Right lobe of liver (tissue), 6 donors: Measurements from ENCODE around the gene NOS3. TPM values are rescaled to one million over a fixed set of nuclear protein-coding genes. Genes with fewer than 3 reads are reported as not detected.
A peak's percentile ranks its signal among the peaks of the same experiment; 100 is the strongest.

Experiments used
- ATAC-seq, 4 donors: fragments of 200-7000 bp; cut with Tn5 transposase; one replicate each; pipeline ENCODE4 v1.9.1; 2020; ENCODE audit warnings: mild to moderate bottlenecking in 4 of 4, moderate library complexity in 4 of 4
- DNase-seq, 3 donors: peaks; one replicate each; pipeline ENCODE4 v3.0.0-alpha.2; 2020
- H3K27ac ChIP-seq, 3 donors: fragments of 200-600 bp; one replicate each; pipeline ENCODE4 v1.8.0; 2022
- H3K27me3 ChIP-seq, 2 donors: fragments of 200-600 bp; one replicate each; pipeline ENCODE4 v1.8.0; 2022
- H3K36me3 ChIP-seq, 4 donors: fragments of 200-600 bp; sonication (generic) in 1 of 4; one replicate each; pipeline versions ENCODE4 v1.5.1 to v1.8.0; 2017 to 2022; ENCODE audit warnings: control low read depth in 1 of 4
- H3K4me1 ChIP-seq, 4 donors: fragments of 200-600 bp; sonication (generic) in 1 of 4; one replicate each; pipeline versions ENCODE4 v1.5.1 to v1.8.0; 2017 to 2022; ENCODE audit warnings: control low read depth in 1 of 4
- H3K4me3 ChIP-seq, 3 donors: fragments of 200-600 bp; one replicate each; pipeline ENCODE4 v1.8.0; 2022
- H3K9me3 ChIP-seq, 4 donors: fragments of 200-600 bp; sonication (generic) in 1 of 4; one replicate each; pipeline versions ENCODE4 v1.5.1 to v1.8.0; 2017 to 2022; ENCODE audit warnings: control low read depth in 1 of 4
- POLR2A ChIP-seq: fragments of 450-650 bp; IDR thresholded peaks from one replicate; pipeline ENCODE4 v1.6.1; 2017; ENCODE audit warnings: antibody characterized with exemption, mild to moderate bottlenecking
- WGBS: methylation state at CpG from one replicate; pipeline ENCODE4 v1.1.6; 2018; ENCODE audit warnings: low coverage, low lambda C conversion rate; ENCODE audit not compliant: insufficient coverage; ENCODE audit errors: missing lambda C conversion rate; 5-methylcytosine and 5-hydroxymethylcytosine counted together
- intact Hi-C, 2 donors: fragments of 100-400 bp; cut with DNase I; formaldehyde crosslinking; loops; one replicate each; pipeline versions ENCODE4 v1.11.2 to v1.14.1; 2022
- total RNA-seq, 6 experiments: library from RNA; depleted of rRNA in 2 of 6; stranded (reverse); fragments of >200 nt in 2 of 6; fragmentation: NEBNext Ultra II Directional in 3 of 6; extraction: Animal tissue kit (Norgen Biotek cat#: 25700) in 3 of 6; gene quantifications; one replicate each; pipeline versions ENCODE4 v1.1.0 to v1.2.4, GENCODE V29; 2016 to 2023
- TF ChIP-seq, protein P1 (sequence below), 4 donors: fragments of 200-600 bp in 3 of 4; fragments of 450-650 bp in 1 of 4; IDR thresholded peaks; one replicate each; pipeline versions ENCODE4 v1.5.1 to v1.8.0; 2016 to 2022; ENCODE audit warnings: antibody characterized with exemption in 4 of 4, mild to moderate bottlenecking in 2 of 4
- donor health status: DM: no; HTN: yes; CAD: no.
- donor health status: DM: no; HTN: no; CAD: no.
- donor health status: DM: no; HTN: no; CAD: no.
- donor health status: DM: no; HTN: yes; CAD: no.
- donor health status: DM: no; HTN: yes; CAD: no.

The NOS3 gene
- total RNA-seq, 6 experiments from 2014 or later = 2.4 to 9.2 (median 5.0) TPM

DNA sequence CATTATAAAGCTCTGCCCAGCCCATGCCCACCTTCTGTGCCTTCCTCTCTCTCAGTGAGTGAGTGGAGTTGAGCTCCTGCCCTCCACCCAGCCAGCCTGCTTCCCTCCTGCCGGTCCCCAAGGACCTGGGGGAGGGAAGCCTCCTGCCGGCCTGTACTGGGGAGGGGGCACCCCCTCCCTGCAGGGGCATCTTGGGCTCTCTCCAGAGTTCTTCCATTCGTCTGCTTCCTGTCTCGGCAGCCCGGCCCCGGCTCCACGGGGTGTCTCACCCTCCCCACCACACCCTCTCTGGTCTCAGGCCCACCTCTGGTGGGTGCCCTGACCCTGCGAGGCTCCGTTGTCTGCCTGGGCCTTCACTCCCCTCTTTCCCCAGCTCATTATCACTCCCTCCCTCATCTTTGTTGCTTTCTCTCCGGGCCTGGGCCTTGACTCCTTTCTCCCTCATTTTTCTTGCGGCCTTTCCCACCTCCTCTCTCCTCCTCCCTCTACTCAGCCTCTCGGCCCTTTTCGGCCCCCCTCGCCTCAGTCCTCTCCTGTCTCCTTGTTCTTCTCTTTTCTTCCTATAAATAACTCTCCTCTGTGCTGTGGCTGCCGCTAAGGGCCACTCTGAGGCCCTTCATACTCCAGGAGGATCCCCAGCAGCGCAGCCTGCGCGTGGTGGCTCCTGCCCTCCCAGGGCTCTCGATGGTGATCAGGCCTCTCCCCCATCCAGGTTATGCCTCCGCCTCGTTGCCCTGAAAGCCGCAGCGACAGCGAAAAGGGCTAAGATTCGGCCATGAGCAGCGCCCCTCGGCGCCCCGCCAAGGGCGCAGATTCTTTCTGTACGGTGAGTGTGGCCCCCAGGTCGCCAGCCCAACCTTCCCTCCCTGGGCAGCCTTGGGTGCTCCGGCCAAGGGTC is 70.6 kb downstream of the NOS3 start:
- Histone ChIP-seq H3K27me3 (no peaks in the 10 kb centered on the region), H3K27ac (no peak overlapping the region), H3K36me3 (peaks cover 0 to 16% (median 6%) of the 10 kb centered on the region in 4 donors), H3K9me3 (no peaks in the 10 kb centered on the region), H3K4me3 (no peak overlapping the region), H3K4me1 (peaks cover 0 to 41% (median 17%) of the 10 kb centered on the region in 4 donors)
- intact Hi-C loops = no loop called here
- 65% methylated on average over 19 of the region's 33 CpGs for WGBS
- DNase-seq = no peak
- TF ChIP-seq, protein P1, sequence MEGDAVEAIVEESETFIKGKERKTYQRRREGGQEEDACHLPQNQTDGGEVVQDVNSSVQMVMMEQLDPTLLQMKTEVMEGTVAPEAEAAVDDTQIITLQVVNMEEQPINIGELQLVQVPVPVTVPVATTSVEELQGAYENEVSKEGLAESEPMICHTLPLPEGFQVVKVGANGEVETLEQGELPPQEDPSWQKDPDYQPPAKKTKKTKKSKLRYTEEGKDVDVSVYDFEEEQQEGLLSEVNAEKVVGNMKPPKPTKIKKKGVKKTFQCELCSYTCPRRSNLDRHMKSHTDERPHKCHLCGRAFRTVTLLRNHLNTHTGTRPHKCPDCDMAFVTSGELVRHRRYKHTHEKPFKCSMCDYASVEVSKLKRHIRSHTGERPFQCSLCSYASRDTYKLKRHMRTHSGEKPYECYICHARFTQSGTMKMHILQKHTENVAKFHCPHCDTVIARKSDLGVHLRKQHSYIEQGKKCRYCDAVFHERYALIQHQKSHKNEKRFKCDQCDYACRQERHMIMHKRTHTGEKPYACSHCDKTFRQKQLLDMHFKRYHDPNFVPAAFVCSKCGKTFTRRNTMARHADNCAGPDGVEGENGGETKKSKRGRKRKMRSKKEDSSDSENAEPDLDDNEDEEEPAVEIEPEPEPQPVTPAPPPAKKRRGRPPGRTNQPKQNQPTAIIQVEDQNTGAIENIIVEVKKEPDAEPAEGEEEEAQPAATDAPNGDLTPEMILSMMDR (IDR thresholded peaks at IDR 0.05) = no peak
- TF ChIP-seq POLR2A = no peak
- ATAC-seq = no peak

DNA sequence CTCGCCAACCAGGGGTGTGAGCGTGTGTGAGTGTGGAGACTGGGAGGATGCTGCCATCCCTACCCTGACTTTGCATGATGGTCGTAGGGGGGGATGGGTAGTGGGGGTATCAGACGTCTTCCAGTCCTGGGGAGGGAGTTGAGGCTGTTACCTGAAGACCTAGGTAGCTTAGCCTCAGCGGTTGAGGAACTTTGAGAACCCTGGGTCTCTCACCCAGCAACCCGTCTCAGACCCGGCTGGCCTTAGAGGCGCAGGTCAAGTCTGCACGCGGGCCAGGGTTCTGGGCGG is 71.2 kb downstream of the NOS3 start:
- no peak overlapping the region for H3K27ac ChIP-seq
- no peaks in the 10 kb centered on the region for H3K9me3 ChIP-seq
- TF ChIP-seq, protein P1 (IDR thresholded peaks at IDR 0.05) = no peak
- TF ChIP-seq POLR2A = no peak
- H3K27me3 ChIP-seq = no peaks in the 10 kb centered on the region
- DNase-seq (no peak), ATAC-seq (no peak)
- H3K4me1 ChIP-seq = peaks cover 0 to 35% (median 17%) of the 10 kb centered on the region in 4 donors
- H3K36me3 ChIP-seq = peaks cover 0 to 22% (median 9%) of the 10 kb centered on the region in 4 donors
- no peak overlapping the region for H3K4me3 ChIP-seq
- intact Hi-C loops = no loop called here
- WGBS = 20% methylated on average over 1 of the region's 11 CpGs

DNA sequence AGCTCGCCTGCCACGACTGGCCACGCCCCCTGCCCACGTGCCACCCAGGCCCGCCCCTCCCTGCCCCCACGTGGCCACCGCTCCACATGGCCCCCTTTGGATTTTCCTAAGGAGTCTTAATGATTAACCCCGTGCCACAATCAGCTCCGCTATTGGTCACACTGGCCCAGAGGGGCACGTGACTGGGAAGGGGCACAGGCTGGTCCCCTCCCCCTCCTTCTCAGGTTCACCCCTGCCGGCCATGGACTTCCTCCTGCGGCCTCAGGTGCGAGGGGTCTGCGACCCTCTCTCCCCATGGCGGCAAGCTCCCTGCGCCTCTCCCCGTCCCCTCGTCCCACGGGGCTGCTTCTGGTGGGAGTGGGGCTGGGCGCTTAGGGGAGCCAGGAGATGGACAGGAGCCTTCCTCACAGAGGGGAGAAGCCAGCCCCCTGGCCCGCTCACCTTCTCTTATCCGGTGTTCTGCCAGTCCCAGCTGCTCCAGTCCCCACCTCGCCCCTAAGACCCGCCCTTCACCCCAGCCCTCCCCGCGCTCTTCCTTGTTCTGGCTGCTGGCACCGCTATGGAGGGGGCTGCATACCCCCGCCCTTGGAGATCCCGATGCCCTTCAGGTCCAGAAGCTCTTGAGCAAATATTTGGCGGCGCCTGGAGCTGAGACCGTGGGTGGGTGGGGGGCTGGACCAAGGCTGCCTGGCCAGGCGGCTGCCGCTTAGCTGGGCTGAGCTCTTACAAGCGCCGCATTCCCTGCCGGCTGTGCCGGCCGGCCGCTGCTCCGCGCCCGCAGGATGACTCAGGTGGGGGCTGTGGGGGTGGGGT is 71.8 kb downstream of the NOS3 start:
- peaks cover 0 to 28% (median 14%) of the 10 kb centered on the region in 4 donors for H3K36me3 ChIP-seq
- intact Hi-C loops = no loop called here
- no peaks in the 10 kb centered on the region for H3K27me3 ChIP-seq
- H3K9me3 ChIP-seq = no peaks in the 10 kb centered on the region
- TF ChIP-seq POLR2A = peak; percentile 61
- TF ChIP-seq, protein P1 (IDR thresholded peaks at IDR 0.05) = no peak
- WGBS = 28% methylated on average over 15 of the region's 43 CpGs
- H3K4me3 ChIP-seq = peak overlapping the region; percentile 39 to 76 (median 69)
- ATAC-seq (peak; percentile 54 to 71 (median 65)), DNase-seq (peak; percentile 89 to 96 (median 93))
- H3K4me1 ChIP-seq = peaks cover 0 to 34% (median 16%) of the 10 kb centered on the region in 4 donors
- H3K27ac ChIP-seq = peak overlapping the region; percentile 34 to 57 (median 41)

DNA sequence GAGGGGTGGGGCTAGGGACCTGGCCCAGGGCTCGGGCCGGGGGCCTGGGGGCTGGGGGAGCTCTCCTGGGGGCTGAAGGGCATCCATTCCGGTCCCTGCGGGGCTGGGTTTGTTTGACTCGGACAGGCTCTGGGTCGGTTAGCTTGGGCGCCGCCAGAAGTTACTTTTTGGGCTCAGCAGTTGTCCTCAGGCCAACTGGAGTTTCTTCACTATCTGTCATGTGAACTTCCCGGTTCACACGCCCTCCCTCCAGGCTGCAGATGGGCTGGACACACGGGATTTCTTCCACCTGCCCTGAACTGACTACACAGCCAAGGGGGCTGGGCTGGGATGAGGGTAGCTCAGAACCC is 72.4 kb downstream of the NOS3 start:
- peak; percentile 3 to 47 (median 34) for ATAC-seq
- 25% methylated on average over 2 of the region's 11 CpGs for WGBS
- TF ChIP-seq, protein P1 (IDR thresholded peaks at IDR 0.05) = no peak
- no peak for TF ChIP-seq POLR2A
- Histone ChIP-seq H3K4me1 (peaks cover 0 to 34% (median 16%) of the 10 kb centered on the region in 4 donors), H3K27ac (peak overlapping the region in 1 of 3 donors; percentile 34), H3K4me3 (peak overlapping the region; percentile 39 to 76 (median 69)), H3K36me3 (peaks cover 0 to 34% (median 18%) of the 10 kb centered on the region in 4 donors), H3K27me3 (no peaks in the 10 kb centered on the region), H3K9me3 (no peaks in the 10 kb centered on the region)
- peak; percentile 62 to 78 (median 72) for DNase-seq
- intact Hi-C loops = no loop called here

Other genes with a start within 250 kb of the NOS3 start
- 1,000 to 10,000 TPM in 1 of 6 experiments, 100 to 1,000 TPM in 5; 711 to 1,315 (median 795) TPM for gene TMEM176B, start 190.7 kb upstream of the NOS3 start, total RNA-seq
- gene TMEM176A, start 190.2 kb upstream of the NOS3 start, total RNA-seq = 1,000 to 10,000 TPM in 1 of 6 experiments, 100 to 1,000 TPM in 5; 441 to 1,033 (median 702) TPM
- gene AOC1, start 138.5 kb upstream of the NOS3 start, total RNA-seq = 10 to 100 TPM in 1 of 6 experiments, 1 to 10 TPM in 2, not detected in 3; 2.2 to 17.5 (median 9.4) TPM
- gene KCNH2, start 12.7 kb upstream of the NOS3 start, total RNA-seq = under 1 TPM in 5 of 6 experiments, not detected in 1; 0.11 to 0.69 (median 0.18) TPM
- under 1 TPM in 1 of 6 experiments, not detected in 5; 0.40 TPM for gene ATG9B, start 33.5 kb downstream of the NOS3 start, total RNA-seq
- gene ABCB8, start 37.4 kb downstream of the NOS3 start, total RNA-seq = 10 to 100 TPM; 22.3 to 33.8 (median 26.8) TPM
- gene ASIC3, start 57.5 kb downstream of the NOS3 start, total RNA-seq = 1 to 10 TPM in 5 of 6 experiments, under 1 TPM in 1; 0.53 to 1.2 (median 1.2) TPM
- 1 to 10 TPM; 5.0 to 9.6 (median 6.1) TPM for gene CDK5, start 66.9 kb downstream of the NOS3 start, total RNA-seq
- 100 to 1,000 TPM in 4 of 6 experiments, 10 to 100 TPM in 2; 74.0 to 140 (median 106) TPM for gene SLC4A2, start 68.6 kb downstream of the NOS3 start, total RNA-seq
- 10 to 100 TPM; 33.4 to 48.8 (median 43.9) TPM for gene FASTK, start 89.8 kb downstream of the NOS3 start, total RNA-seq
- 10 to 100 TPM; 27.7 to 63.1 (median 41.8) TPM for gene TMUB1, start 92.5 kb downstream of the NOS3 start, total RNA-seq
- gene AGAP3, start 95.5 kb downstream of the NOS3 start, total RNA-seq = 10 to 100 TPM; 36.3 to 44.3 (median 39.5) TPM
- gene GBX1, start 176.7 kb downstream of the NOS3 start, total RNA-seq = not detected
- gene ASB10, start 196.2 kb downstream of the NOS3 start, total RNA-seq = not detected
- gene H2BK1, start 219.5 kb downstream of the NOS3 start, total RNA-seq = not detected
- 10 to 100 TPM in 4 of 6 experiments, 1 to 10 TPM in 2; 7.3 to 22.3 (median 11.4) TPM for gene ABCF2, start 236.2 kb downstream of the NOS3 start, total RNA-seq
- gene CHPF2, start 241.5 kb downstream of the NOS3 start, total RNA-seq = 10 to 100 TPM; 11.9 to 20.7 (median 17.7) TPM